GM19328 (cell line): ENCODE data around the gene CCT5.
"Not testable (repeated sequence)": the region's sequence is repeated elsewhere in the genome, so short reads cannot be mapped to it uniquely, and the experiment has no call there.

ENCODE experiments used
- ATAC-seq: cut with Tn5 transposase; IDR thresholded peaks from one replicate; pipeline ENCODE4 v1.9.1; 2021; ENCODE audit warnings: mild to moderate bottlenecking, moderate library complexity; ENCODE audit not compliant: unreplicated experiment

The CCT5 gene

GRCh38 chr5:10244342-10244944, 5.6 kb upstream of the CCT5 start:
- ATAC-seq = no peak

DNA sequence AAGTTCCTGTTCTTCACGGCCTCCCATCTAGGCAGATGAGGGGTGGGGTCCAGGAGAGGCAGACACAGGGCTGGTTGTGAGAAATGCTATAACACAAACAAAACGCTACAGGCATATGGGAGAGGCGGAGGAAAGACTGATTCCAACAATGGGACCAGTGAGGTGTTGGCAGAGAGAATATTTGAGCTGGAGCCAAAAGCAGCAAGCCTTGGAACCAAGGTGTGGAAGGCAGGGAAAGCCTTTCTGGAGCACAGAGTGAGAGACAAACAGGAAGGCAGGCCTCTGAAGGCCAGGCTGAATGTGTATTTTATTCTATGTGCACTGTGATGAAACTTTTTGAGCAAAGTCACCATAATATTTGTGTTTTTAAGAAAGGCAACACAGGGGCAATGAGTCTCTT, 3.3 kb upstream of the CCT5 start:
- ATAC-seq = no peak

DNA sequence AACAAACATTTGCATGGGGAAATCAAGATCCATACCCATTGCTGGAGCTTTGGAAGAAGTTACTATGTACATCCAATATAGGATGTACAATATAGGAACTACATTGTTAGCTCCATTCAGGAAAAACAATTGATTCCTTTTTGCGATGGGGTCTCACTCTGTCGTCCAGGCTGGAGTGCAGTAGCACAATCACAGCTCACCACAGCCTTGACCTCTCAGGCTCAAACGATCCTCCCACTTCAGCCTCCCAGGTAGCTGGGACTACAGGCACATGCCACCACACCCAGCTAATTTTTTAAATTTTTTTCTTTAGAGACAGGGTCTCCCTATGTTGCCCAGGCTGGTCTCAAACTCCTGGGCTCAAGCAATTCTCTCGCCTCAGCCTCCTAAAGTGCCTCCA, 2.9 kb upstream of the CCT5 start:
- ATAC-seq = not testable (repeated sequence)

DNA sequence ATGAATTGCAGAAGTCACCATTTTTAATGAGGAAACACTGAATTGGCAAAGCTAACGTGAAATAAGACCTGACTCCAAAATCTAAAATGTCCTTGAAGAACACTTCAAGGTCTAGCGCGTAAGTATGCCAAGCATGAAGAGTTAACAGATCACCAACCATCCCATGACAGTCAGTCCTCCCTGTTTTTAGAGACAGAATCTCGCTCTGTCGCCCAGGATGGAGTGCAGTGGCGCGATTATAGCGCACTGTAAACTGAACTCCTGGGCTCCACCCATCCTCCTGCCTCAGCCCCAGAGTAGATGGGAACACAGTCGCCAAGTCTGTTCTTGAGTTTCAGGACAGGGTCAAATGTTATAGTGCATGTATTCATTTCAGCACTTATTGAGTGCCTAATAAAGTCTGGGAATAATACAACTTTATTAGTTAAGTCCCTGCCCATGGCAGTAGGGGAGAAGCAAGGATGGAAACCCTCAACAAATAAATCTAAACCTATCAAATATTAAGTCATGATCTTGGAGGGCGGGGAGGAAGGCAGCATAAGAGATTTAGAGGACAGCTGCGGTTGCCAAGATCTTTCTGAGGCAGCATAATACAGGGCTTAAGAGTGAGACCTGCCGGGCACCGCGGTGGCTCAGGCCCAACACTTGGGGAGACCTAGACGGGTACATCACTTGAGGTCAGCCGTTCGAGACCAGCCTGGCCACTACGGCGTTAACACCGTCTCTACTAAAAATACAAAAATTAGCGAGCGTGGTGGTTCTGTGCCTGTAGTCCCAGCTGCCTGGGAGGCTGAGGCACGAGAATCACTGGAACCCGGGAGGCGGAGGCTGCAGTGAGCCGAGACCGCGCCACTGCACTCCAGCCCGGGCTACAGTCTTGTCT, 1.5 kb upstream of the CCT5 start:
- peak; percentile 5 for ATAC-seq

DNA sequence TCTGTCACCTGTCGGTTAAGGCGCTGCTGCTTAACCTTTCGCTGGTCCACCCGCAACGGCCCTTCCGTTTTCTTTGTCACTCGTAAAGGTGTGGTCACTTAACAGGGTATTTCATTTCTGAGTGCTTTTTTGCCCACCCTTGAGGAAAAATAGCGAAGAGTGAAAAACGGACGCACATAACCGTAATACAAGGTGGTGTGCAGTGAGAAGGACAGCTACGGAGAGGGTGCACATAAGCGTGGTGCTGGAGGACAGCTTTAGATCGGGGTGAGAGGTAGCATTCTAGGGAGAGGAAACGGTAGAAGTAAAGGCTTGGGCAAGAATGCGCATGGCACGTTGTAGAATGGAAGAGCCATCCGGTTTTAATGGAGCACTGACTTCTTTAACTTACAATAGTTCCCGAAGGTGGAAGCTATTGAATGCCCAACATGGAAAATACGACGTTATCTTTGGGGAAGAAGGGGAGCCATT, 761 bp downstream of the CCT5 start:
- no peak for ATAC-seq

GRCh38 chr5:10251405-10251804, 1.3 kb downstream of the CCT5 start:
- no peak for ATAC-seq

GRCh38 chr5:10253390-10253789, 3.3 kb downstream of the CCT5 start:
- no peak for ATAC-seq

GRCh38 chr5:10254686-10255085, 4.6 kb downstream of the CCT5 start:
- ATAC-seq = no peak

- ATAC-seq = no peak
Observed at GRCh38 chr5:10257870-10258269, 7.8 kb downstream of the CCT5 start.

DNA sequence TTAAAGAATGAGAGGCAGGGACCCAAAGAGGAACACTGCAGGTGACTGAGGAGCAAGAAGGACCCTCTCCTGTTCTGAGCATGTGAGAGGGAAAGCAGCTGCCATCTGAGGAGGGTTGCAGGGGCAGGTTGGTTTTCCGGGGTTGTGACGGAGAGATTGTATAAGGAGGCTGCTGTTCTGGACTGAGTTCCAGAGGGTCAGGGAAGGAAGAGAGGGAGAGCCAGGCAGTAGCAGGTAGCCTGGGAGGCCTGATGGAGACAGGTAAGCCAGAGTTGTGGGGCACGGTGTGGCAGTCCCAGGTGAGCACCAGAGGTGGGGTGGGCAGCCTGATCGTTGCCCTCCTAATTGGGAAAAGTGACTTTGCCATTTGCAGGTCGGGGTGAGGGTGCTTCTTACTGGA, 9.8 kb downstream of the CCT5 start:
- ATAC-seq = no peak

DNA sequence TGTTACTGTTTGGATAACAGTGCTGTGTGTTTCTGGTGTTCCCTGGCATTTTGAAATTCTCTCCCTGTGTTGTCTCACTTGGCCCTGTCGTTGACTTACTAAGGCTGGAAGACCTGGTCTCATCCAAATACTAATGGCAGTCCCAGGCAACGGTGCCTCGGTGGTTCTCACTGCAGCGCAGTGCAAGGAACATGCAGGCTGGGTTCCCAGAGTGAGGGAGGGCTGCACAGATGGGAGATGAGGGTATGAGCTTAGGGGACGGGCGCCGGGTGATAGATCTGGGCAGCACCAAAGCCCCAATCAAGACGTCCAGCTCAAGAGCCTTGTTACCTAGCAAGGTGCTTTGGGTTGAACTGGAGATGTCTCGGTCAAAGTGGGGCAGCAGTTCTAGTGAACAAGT, 11.0 kb downstream of the CCT5 start:
- ATAC-seq = no peak

- no peak for ATAC-seq
Observed at GRCh38 chr5:10262121-10262774, 12.2 kb downstream of the CCT5 start.

DNA sequence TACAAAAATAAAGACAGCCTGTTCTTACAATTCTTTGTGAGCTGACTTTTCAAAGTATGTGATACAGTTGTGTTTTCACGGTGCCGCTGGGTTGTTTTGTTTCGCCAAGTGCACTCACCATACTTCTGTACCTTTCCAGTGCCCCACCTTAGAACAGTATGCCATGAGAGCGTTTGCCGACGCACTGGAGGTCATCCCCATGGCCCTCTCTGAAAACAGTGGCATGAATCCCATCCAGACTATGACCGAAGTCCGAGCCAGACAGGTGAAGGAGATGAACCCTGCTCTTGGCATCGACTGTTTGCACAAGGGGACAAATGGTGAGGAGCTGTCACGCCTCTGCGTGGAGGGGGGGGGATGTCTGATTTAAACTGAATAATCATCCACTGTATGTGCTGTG, 12.9 kb downstream of the CCT5 start:
- ATAC-seq = no peak

DNA sequence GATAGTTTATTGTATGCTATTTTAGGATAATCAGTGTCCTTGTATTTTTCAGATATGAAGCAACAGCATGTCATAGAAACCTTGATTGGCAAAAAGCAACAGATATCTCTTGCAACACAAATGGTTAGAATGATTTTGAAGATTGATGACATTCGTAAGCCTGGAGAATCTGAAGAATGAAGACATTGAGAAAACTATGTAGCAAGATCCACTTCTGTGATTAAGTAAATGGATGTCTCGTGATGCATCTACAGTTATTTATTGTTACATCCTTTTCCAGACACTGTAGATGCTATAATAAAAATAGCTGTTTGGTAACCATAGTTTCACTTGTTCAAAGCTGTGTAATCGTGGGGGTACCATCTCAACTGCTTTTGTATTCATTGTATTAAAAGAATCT, 14.5 kb downstream of the CCT5 start:
- ATAC-seq = no peak

GRCh38 chr5:10265245-10266109, 15.4 kb downstream of the CCT5 start:
- ATAC-seq = no peak

DNA sequence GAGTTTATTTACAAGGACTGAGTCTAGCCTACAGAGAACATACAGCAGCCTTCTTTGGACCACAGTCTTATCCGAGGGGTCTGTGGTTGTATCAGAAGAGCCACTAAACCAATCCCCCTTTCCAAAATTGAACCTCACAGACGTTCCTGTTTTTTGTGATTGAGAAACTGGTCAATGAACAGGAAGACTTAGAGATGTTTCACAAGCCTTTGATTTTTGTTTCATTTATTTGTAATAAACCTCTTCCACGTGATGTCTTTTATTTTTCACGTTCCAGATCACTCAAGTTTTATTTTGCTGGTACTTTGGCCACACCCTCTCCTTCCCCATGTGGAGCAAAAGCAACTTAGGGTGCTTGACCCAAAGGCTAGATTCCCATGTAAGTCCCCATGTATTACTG, 16.1 kb downstream of the CCT5 start:
- ATAC-seq = no peak

DNA sequence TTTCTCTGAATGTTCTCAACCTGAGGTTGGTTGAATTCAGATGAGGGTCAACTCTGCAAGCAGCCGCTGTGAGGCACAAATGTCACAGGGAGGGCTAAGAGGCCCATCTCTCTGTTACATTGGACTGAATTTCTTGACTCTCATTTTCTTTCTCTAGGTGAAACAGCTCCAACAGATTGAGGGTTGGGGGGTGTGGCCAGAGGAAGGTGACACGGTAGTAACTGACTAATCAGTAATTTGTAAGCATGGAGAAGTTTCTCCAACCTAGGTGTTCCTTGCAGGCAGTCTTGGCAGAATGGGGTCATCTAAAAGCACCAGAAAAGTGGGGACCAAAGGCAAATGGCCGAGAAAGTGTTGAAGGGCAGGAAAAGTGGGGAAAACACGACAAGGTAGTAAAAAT, 16.8 kb downstream of the CCT5 start:
- ATAC-seq = no peak

DNA sequence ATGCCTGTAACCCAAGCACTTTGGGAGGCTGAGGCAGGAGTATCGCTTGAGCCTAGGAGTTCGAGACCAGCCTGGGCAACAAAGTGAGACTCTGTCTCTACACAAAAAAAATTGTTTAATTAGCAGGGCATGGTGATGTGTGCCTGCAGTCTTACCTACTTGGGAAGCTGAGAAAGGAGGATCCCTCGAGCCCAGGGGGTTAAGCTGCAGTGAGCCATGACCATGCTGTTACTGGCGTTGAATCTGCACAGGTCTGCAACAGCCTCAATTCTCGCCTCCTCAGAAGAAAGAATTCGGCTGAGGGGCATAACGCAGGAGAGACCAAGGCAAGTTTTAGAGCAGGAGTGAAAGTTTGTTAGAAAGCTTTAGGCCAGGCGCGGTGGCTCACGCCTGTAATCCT, 18.0 kb downstream of the CCT5 start:
- ATAC-seq = no peak

- ATAC-seq = no peak
Observed at GRCh38 chr5:10272053-10272874, 22.2 kb downstream of the CCT5 start.

- not testable (repeated sequence) for ATAC-seq
Observed at GRCh38 chr5:10272875-10273209, 22.8 kb downstream of the CCT5 start.
